Neural cell (in vitro differentiated cells): Measurements from ENCODE around the gene SPOCK1. TPM values are rescaled to one million over a fixed set of nuclear protein-coding genes. Genes with fewer than 3 reads are reported as not detected.

Source experiments
- H2AFZ ChIP-seq: fragments of 200-600, 300-800 bp; sonication (generic), shearing (Covaris generic); 2 replicates; pipeline ENCODE4 v1.6.0; 2014; ENCODE audit warnings: low read depth, mild to moderate bottlenecking, antibody characterized with exemption, low read length, moderate library complexity
- H3F3A ChIP-seq: fragments of 200-600 bp; shearing (Covaris generic); 2 replicates; pipeline ENCODE4 v1.6.1; 2016; ENCODE audit warnings: mild to moderate bottlenecking, moderate library complexity, mixed read lengths, antibody characterized with exemption, low read length; ENCODE audit not compliant: insufficient read depth, poor library complexity, severe bottlenecking
- H3K27ac ChIP-seq: fragments of 200-600, 300-800 bp; sonication (generic), shearing (Covaris generic); 2 replicates; pipeline ENCODE4 v1.5.1; 2014; ENCODE audit warnings: mild to moderate bottlenecking, low read length, moderate library complexity
- H3K27me3 ChIP-seq: fragments of 300-800, 200-600 bp; sonication (generic), shearing (Covaris generic); 2 replicates; pipeline ENCODE4 v1.6.0; 2014; ENCODE audit warnings: mild to moderate bottlenecking, low read depth, low read length, moderate library complexity; ENCODE audit not compliant: insufficient read depth
- H3K36me3 ChIP-seq: fragments of 300-800, 200-600 bp; sonication (generic), shearing (Covaris generic); 2 replicates; pipeline ENCODE4 v1.5.1; 2014; ENCODE audit warnings: mild to moderate bottlenecking, antibody characterized with exemption, low read length, moderate library complexity; ENCODE audit not compliant: insufficient read depth
- H3K4me2 ChIP-seq: fragments of 300-800, 200-600 bp; sonication (generic), shearing (Covaris generic); 2 replicates; pipeline ENCODE4 v1.6.0; 2014; ENCODE audit warnings: mild to moderate bottlenecking, low read length
- H3K4me3 ChIP-seq: fragments of 300-800, 200-600 bp; sonication (generic), shearing (Covaris generic); 2 replicates; pipeline ENCODE4 v1.5.1; 2014; ENCODE audit warnings: mild to moderate bottlenecking, low read length, moderate library complexity
- H3K79me2 ChIP-seq: fragments of 200-600 bp; shearing (Covaris generic); replicated peaks from 2 replicates; pipeline ENCODE4 v1.6.0; 2014; ENCODE audit warnings: mild to moderate bottlenecking, low read length, moderate library complexity; ENCODE audit not compliant: insufficient read depth
- H3K9ac ChIP-seq: fragments of 300-800, 200-600 bp; sonication (generic), shearing (Covaris generic); 2 replicates; pipeline ENCODE4 v1.6.1; 2016; ENCODE audit warnings: mild to moderate bottlenecking, low read length, mixed read lengths
- H3K9me2 ChIP-seq: fragments of 200-600 bp; shearing (Covaris generic); 2 replicates; pipeline ENCODE4 v1.6.1; 2016; ENCODE audit warnings: mild to moderate bottlenecking, low read length, mixed read lengths; ENCODE audit not compliant: insufficient read depth
- H3K9me3 ChIP-seq: fragments of 200-600, 300-800 bp; sonication (generic), shearing (Covaris generic); 2 replicates; pipeline ENCODE4 v1.6.1; 2016; ENCODE audit warnings: mild to moderate bottlenecking, mixed run types, low read length, moderate library complexity, mixed read lengths
- H4K20me1 ChIP-seq: fragments of 200-600 bp; shearing (Covaris generic); 2 replicates; pipeline ENCODE4 v1.6.1; 2016; ENCODE audit warnings: mild to moderate bottlenecking, mixed run types; ENCODE audit not compliant: insufficient read depth
- CTCF ChIP-seq: fragments of 450-650 bp; IDR thresholded peaks from 2 replicates; pipeline ENCODE4 v1.5.1; 2014; ENCODE audit warnings: antibody characterized with exemption, mild to moderate bottlenecking, moderate library complexity; ENCODE audit not compliant: poor library complexity, severe bottlenecking
- EP300 ChIP-seq: fragments of 450-650 bp; conservative IDR thresholded peaks from 2 replicates; pipeline ENCODE4 v1.6.1; 2014; ENCODE audit warnings: antibody characterized with exemption, mild to moderate bottlenecking, moderate library complexity; ENCODE audit not compliant: poor library complexity, severe bottlenecking
- MXI1 ChIP-seq: fragments of 450-650 bp; conservative IDR thresholded peaks from 2 replicates; pipeline ENCODE4 v1.6.1; 2014; ENCODE audit warnings: antibody characterized with exemption, mild to moderate bottlenecking; ENCODE audit not compliant: poor library complexity, severe bottlenecking
- POLR2AphosphoS5 ChIP-seq: IDR thresholded peaks from 2 replicates; pipeline ENCODE4 v1.6.1; 2012
- RAD21 ChIP-seq: fragments of 450-650 bp; conservative IDR thresholded peaks from 2 replicates; pipeline ENCODE4 v1.6.1; 2014; ENCODE audit warnings: antibody characterized with exemption, mild to moderate bottlenecking, moderate library complexity
- REST ChIP-seq: IDR thresholded peaks from 2 replicates; pipeline ENCODE4 v1.6.1; 2012; ENCODE audit warnings: borderline replicate concordance
- SMC3 ChIP-seq: fragments of 450-650 bp; conservative IDR thresholded peaks from 2 replicates; pipeline ENCODE4 v1.6.1; 2014; ENCODE audit warnings: antibody characterized with exemption, mild to moderate bottlenecking, moderate library complexity; ENCODE audit not compliant: poor library complexity
- TAF1 ChIP-seq: IDR thresholded peaks from 2 replicates; pipeline ENCODE4 v1.6.1; 2012; ENCODE audit warnings: low read depth
- polyA plus RNA-seq: library from polyadenylated mRNA; depleted of rRNA; stranded (reverse); fragments of >200 nt; gene quantifications from 2 replicates; pipeline ENCODE4 v1.2.3, GENCODE V29; 2014

Gene SPOCK1
- polyA plus RNA-seq, 1 donor from 2014 or later: 33.6 TPM

GRCh38 chr5:137016783-137017324, 482.3 kb downstream of the SPOCK1 start:
- Histone ChIP-seq H3K9me3 (no peaks in the 10 kb centered on the region), H4K20me1 (no peaks in the 10 kb centered on the region), H3K4me2 (no peak overlapping the region), H3K27ac (no peak overlapping the region), H3K4me3 (no peak overlapping the region), H3K79me2 (no peaks in the 10 kb centered on the region), H2AFZ (no peak overlapping the region), H3K27me3 (no peaks in the 10 kb centered on the region), H3K9me2 (no peaks in the 10 kb centered on the region), H3F3A (no peaks in the 10 kb centered on the region), H3K9ac (no peak overlapping the region), H3K36me3 (no peaks in the 10 kb centered on the region)
- TF ChIP-seq MXI1 (no peak), RAD21 (peak; percentile 19), REST (no peak), CTCF (peak; percentile 42)

- H3K9me2 ChIP-seq: no peaks in the 10 kb centered on the region
- H3K27me3 ChIP-seq: no peaks in the 10 kb centered on the region
- peak overlapping the region; percentile 53 for H3K27ac ChIP-seq
- TF ChIP-seq CTCF: no peak
- TF ChIP-seq RAD21: no peak
- no peak for TF ChIP-seq SMC3
- TF ChIP-seq POLR2AphosphoS5: no peak
- no peak for TF ChIP-seq EP300
- no peak for TF ChIP-seq REST
- TF ChIP-seq TAF1: no peak
- H3K79me2 ChIP-seq: no peaks in the 10 kb centered on the region
- H3K4me2 ChIP-seq: no peak overlapping the region
- no peak overlapping the region for H3K9ac ChIP-seq
- no peaks in the 10 kb centered on the region for H4K20me1 ChIP-seq
- no peak overlapping the region for H2AFZ ChIP-seq
- no peaks in the 10 kb centered on the region for H3K9me3 ChIP-seq
- no peaks in the 10 kb centered on the region for H3F3A ChIP-seq
- no peak overlapping the region for H3K4me3 ChIP-seq
- H3K36me3 ChIP-seq: no peaks in the 10 kb centered on the region
These were observed 483.5 kb downstream of the SPOCK1 start for GRCh38 chr5:137015540-137016116.
